ENCODE data around the gene NEURL1B. TPM values are rescaled to one million over a fixed set of nuclear protein-coding genes. Genes with fewer than 3 reads are reported as not detected.

Gene NEURL1B
- total RNA-seq, 2 donors from 2014 or later: 4.9 to 6.3 TPM

- H3K9me3 Mint-ChIP-seq: no peaks in the 10 kb centered on the region
- Histone ChIP-seq H3K4me3 (ENCODE audit: low read length) (no peak overlapping the region), H3K9me3 (ENCODE audit: control insufficient read depth, low read length) (no peaks in the 10 kb centered on the region), H3K9ac (ENCODE audit: extremely low read depth, low read length, poor library complexity, severe bottlenecking) (no peak overlapping the region), H3K36me3 (ENCODE audit: control insufficient read depth, insufficient read depth, low read length) (no peaks in the 10 kb centered on the region), H3K4me1 (ENCODE audit: control insufficient read depth, insufficient read depth, low read length) (no peaks in the 10 kb centered on the region), H3K27ac (ENCODE audit: low read depth, low read length) (no peak overlapping the region), H3K27me3 (ENCODE audit: control insufficient read depth, insufficient read depth, low read length, poor library complexity, severe bottlenecking) (peaks cover 15% of the 10 kb centered on the region)
- H3K27me3 Mint-ChIP-seq (ENCODE audit: insufficient read depth): peaks cover 11% of the 10 kb centered on the region
- 12 to 15% methylated on average over 13 to 15 of the region's 15 CpGs for WGBS, 2 experiments (ENCODE audit: insufficient coverage in 1 of 2, insufficient read length in 1 of 2)
- peak; percentile 89 for DNase-seq
- no peak overlapping the region for H3K4me3 Mint-ChIP-seq
- no peak overlapping the region for H3K27ac Mint-ChIP-seq
- no peaks in the 10 kb centered on the region for H3K36me3 Mint-ChIP-seq (ENCODE audit: low read depth)
- peak; percentile 98 for TF ChIP-seq CTCF (conservative IDR thresholded peaks at IDR 0.05)
- H3K4me1 Mint-ChIP-seq: no peaks in the 10 kb centered on the region
Observed at GRCh38 chr5:172713113-172713808, 72.2 kb downstream of the NEURL1B start.

- 76 to 81% methylated on average over 6 to 9 of the region's 9 CpGs for WGBS, 2 experiments (ENCODE audit: insufficient coverage in 1 of 2, insufficient read length in 1 of 2)
- H3K27ac ChIP-seq (ENCODE audit: low read depth, low read length): no peak overlapping the region
- TF ChIP-seq CTCF (conservative IDR thresholded peaks at IDR 0.05): no peak
- H3K9me3 Mint-ChIP-seq: no peaks in the 10 kb centered on the region
- no peak overlapping the region for H3K4me3 ChIP-seq (ENCODE audit: low read length)
- no peak overlapping the region for H3K27ac Mint-ChIP-seq
- H3K4me1 ChIP-seq (ENCODE audit: control insufficient read depth, insufficient read depth, low read length): no peaks in the 10 kb centered on the region
- no peak overlapping the region for H3K4me3 Mint-ChIP-seq
- no peak overlapping the region for H3K9ac ChIP-seq (ENCODE audit: extremely low read depth, low read length, poor library complexity, severe bottlenecking)
- H3K4me1 Mint-ChIP-seq: no peaks in the 10 kb centered on the region
- H3K9me3 ChIP-seq (ENCODE audit: control insufficient read depth, low read length): no peaks in the 10 kb centered on the region
- no peaks in the 10 kb centered on the region for H3K36me3 Mint-ChIP-seq (ENCODE audit: low read depth)
- no peak for DNase-seq
- H3K27me3 ChIP-seq (ENCODE audit: control insufficient read depth, insufficient read depth, low read length, poor library complexity, severe bottlenecking): peaks cover 21% of the 10 kb centered on the region
- peaks cover 11% of the 10 kb centered on the region for H3K27me3 Mint-ChIP-seq (ENCODE audit: insufficient read depth)
- H3K36me3 ChIP-seq (ENCODE audit: control insufficient read depth, insufficient read depth, low read length): no peaks in the 10 kb centered on the region
Observed at GRCh38 chr5:172713809-172714490, 72.9 kb downstream of the NEURL1B start.

- WGBS, 2 experiments (ENCODE audit: insufficient coverage in 1 of 2, insufficient read length in 1 of 2): 47 to 57% methylated on average over 10 to 15 of the region's 15 CpGs
- no peaks in the 10 kb centered on the region for H3K9me3 Mint-ChIP-seq
Observed at GRCh38 chr5:172714491-172715420, 73.7 kb downstream of the NEURL1B start.

More at GRCh38 chr5:172714491-172715420, 73.7 kb downstream of the NEURL1B start:
- no peak overlapping the region for H3K4me3 Mint-ChIP-seq
- no peaks in the 10 kb centered on the region for H3K4me1 Mint-ChIP-seq
- H3K9ac ChIP-seq (ENCODE audit: extremely low read depth, low read length, poor library complexity, severe bottlenecking): no peak overlapping the region
- DNase-seq: peak; percentile 94
- TF ChIP-seq CTCF (conservative IDR thresholded peaks at IDR 0.05): peak; percentile 90
- H3K9me3 ChIP-seq (ENCODE audit: control insufficient read depth, low read length): no peaks in the 10 kb centered on the region
- H3K27me3 ChIP-seq (ENCODE audit: control insufficient read depth, insufficient read depth, low read length, poor library complexity, severe bottlenecking): peaks cover 29% of the 10 kb centered on the region
- no peak overlapping the region for H3K27ac ChIP-seq (ENCODE audit: low read depth, low read length)
- no peak overlapping the region for H3K27ac Mint-ChIP-seq
- H3K4me3 ChIP-seq (ENCODE audit: low read length): no peak overlapping the region
- H3K36me3 ChIP-seq (ENCODE audit: control insufficient read depth, insufficient read depth, low read length): no peaks in the 10 kb centered on the region
- H3K4me1 ChIP-seq (ENCODE audit: control insufficient read depth, insufficient read depth, low read length): no peaks in the 10 kb centered on the region
- H3K27me3 Mint-ChIP-seq (ENCODE audit: insufficient read depth): peaks cover 8% of the 10 kb centered on the region
- H3K36me3 Mint-ChIP-seq (ENCODE audit: low read depth): no peaks in the 10 kb centered on the region

Data from endodermal cell (in vitro differentiated cells).